Measurements from ENCODE around the gene GATM.

The GATM gene

GRCh38 chr15:45362419-45362818 is 15.9 kb downstream of the GATM start:
- in situ Hi-C loops (cut with HindIII; ENCODE audit: low sequenced_read_pairs), result no loop called here

DNA sequence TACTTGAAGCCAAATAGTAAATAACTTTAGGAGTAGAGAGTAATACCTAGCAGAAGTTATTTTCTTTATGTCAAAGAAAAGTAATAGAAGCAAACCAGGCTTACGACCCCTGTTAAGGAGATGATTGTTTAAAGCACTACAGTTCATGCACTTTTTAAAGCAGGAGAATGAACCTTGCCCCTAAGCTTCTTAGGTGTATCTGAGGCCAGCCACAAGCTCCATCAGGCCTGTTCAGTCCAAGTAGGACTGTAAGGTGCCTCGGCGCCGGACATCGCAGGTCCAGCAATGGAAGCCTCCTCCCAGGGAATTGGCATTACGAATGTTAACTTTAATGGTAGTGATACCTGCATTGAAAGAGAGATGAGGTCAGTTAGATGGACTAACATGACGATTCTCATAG is 16.5 kb downstream of the GATM start:
- in situ Hi-C loops (cut with HindIII; ENCODE audit: low sequenced_read_pairs), result no loop called here

GRCh38 chr15:45355860-45356259 is 22.5 kb downstream of the GATM start:
- in situ Hi-C loops (cut with HindIII; ENCODE audit: low sequenced_read_pairs), result no loop called here

GRCh38 chr15:45354711-45355110 is 23.6 kb downstream of the GATM start:
- in situ Hi-C loops (cut with HindIII; ENCODE audit: low sequenced_read_pairs), result no loop called here

GRCh38 chr15:45351227-45351626 is 27.1 kb downstream of the GATM start:
- in situ Hi-C loops (cut with HindIII; ENCODE audit: low sequenced_read_pairs), result no loop called here

- in situ Hi-C loops (cut with HindIII; ENCODE audit: low sequenced_read_pairs), result no loop called here
Measured at GRCh38 chr15:45349623-45350022, 28.7 kb downstream of the GATM start.

- in situ Hi-C loops (cut with HindIII; ENCODE audit: low sequenced_read_pairs), result no loop called here
Measured at GRCh38 chr15:45347989-45348388, 30.4 kb downstream of the GATM start.

- in situ Hi-C loops (cut with HindIII; ENCODE audit: low sequenced_read_pairs), result no loop called here
Measured at GRCh38 chr15:45347033-45347432, 31.3 kb downstream of the GATM start.

DNA sequence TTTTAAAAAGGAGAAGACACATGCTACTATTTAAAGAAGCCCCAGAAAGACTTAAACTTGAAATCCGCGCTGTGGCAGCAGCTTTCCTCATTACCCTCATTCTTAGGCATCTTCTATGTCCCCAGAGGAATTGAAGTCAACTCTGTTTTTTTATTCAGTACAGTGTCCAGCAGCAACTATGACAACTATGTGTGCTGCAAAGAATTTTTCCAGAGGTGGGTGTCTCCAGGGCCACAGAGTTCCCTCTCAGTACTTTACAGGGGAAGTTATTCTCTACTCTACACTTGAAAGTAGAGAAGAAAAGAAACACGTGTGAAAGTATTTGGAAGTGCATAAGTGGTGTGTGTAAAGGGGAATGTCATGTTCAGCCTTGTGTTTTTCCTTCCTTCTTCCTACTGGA is 32.0 kb downstream of the GATM start:
- in situ Hi-C loops (cut with HindIII; ENCODE audit: low sequenced_read_pairs), result no loop called here

- in situ Hi-C loops (cut with HindIII; ENCODE audit: low sequenced_read_pairs), result loop anchor here (5.0 kb wide), 1 partner anchor 36 kb away; no protein-coding TSS in a partner anchor
Measured at GRCh38 chr15:45343258-45343860, 35.0 kb downstream of the GATM start.

DNA sequence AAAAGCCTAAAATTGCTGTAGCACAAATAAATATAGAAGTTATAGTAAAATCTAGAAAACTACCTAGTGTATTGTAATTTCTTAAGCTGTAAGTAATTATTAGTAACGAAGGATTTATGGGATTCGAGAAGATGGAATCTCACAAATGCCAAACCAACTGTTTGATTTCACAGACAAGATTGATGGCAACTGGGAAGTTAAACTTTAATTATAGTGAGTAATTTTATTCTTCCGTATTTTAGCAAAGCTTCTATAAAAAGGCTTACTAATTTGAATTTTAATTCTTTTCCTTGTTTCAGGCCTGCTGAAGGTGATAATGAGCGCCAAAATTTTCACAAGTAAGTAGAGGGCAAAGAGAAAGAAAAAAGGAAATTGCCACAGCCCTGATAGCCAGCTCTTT is 36.6 kb downstream of the GATM start:
- in situ Hi-C loops (cut with HindIII; ENCODE audit: low sequenced_read_pairs), result loop anchor here (5.0 kb wide), 1 partner anchor 34 kb away; no protein-coding TSS in a partner anchor

DNA sequence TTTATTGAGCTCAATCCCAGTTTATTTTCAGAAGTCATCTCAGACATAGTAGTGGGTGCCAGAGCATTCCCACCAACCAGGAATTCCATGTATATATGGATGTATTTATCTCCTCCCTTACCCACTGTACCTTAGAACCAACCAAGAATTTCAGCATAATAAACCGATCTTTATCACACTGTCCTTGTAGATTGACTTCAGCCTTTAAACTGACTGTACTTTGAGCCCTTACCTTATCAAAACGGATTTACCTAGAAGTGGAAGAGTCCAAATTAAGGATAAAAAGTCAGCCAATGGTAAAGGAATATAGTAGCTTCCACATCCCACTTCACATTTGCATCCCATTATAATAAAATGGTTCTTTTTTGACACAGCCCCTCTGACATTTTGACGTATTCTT is 37.9 kb downstream of the GATM start:
- in situ Hi-C loops (cut with HindIII; ENCODE audit: low sequenced_read_pairs), result loop anchor here (5.0 kb wide), 1 partner anchor 33 kb away; no protein-coding TSS in a partner anchor

GRCh38 chr15:45338417-45338816 is 39.9 kb downstream of the GATM start:
- in situ Hi-C loops (cut with HindIII; ENCODE audit: low sequenced_read_pairs), result no loop called here

GRCh38 chr15:45337224-45337623 is 41.1 kb downstream of the GATM start:
- in situ Hi-C loops (cut with HindIII; ENCODE audit: low sequenced_read_pairs), result no loop called here

GRCh38 chr15:45333550-45333949 is 44.8 kb downstream of the GATM start:
- in situ Hi-C loops (cut with HindIII; ENCODE audit: low sequenced_read_pairs), result no loop called here

DNA sequence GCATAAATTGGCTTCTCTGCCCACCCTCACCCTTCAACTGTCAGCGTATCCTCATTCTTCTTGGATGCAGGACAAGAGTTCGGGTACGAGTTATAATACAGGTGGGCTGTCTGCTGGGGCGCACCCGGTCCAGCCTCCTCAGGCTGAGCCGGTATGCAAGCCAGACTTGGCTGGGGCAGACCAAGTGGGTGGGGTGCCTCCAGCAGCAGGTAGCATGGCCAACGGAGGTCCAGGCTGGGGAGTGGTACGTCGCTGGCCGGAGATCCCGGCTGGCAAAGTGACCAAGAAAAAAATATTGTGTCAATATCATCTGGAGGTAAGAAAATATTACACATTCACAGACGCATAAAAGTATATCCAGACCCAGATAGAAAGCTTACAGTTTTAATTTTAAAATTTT is 45.6 kb downstream of the GATM start:
- in situ Hi-C loops (cut with HindIII; ENCODE audit: low sequenced_read_pairs), result no loop called here

GRCh38 chr15:45331972-45332371 is 46.4 kb downstream of the GATM start:
- in situ Hi-C loops (cut with HindIII; ENCODE audit: low sequenced_read_pairs), result no loop called here

GRCh38 chr15:45328663-45329062 is 49.7 kb downstream of the GATM start:
- in situ Hi-C loops (cut with HindIII; ENCODE audit: low sequenced_read_pairs), result no loop called here

DNA sequence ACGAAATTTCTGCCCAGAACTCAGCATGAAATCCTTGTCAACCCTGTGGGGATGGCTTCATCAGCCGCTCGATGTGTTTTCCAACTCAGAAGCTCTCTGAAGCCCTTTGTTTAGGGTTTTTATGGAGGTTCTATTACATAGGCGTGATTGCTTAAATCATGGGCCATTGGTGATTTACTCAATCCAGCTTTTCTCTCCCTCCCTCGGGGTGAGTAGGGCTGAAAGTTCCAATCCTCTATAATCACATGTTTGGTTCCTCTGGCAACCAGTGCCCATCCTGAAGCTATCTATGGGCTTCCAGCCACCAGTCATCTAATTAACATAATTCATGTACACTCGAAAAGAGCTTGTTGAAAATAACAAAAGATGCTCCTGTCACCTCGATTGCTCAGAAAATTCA is 51.6 kb downstream of the GATM start:
- in situ Hi-C loops (cut with HindIII; ENCODE audit: low sequenced_read_pairs), result no loop called here

- in situ Hi-C loops (cut with HindIII; ENCODE audit: low sequenced_read_pairs), result no loop called here
Measured at GRCh38 chr15:45326280-45326679, 52.1 kb downstream of the GATM start.

GRCh38 chr15:45320581-45321205 is 57.7 kb downstream of the GATM start:
- in situ Hi-C loops (cut with HindIII; ENCODE audit: low sequenced_read_pairs), result no loop called here

GRCh38 chr15:45319472-45320214 is 58.7 kb downstream of the GATM start:
- in situ Hi-C loops (cut with HindIII; ENCODE audit: low sequenced_read_pairs), result no loop called here

Data from DLD1 (cell line).